Measurements from ENCODE around the gene SLC1A3. TPM values are rescaled to one million over a fixed set of nuclear protein-coding genes. Genes with fewer than 3 reads are reported as not detected.

The SLC1A3 gene
- polyA plus RNA-seq, 1 donor from 2014 or later, result not detected

DNA sequence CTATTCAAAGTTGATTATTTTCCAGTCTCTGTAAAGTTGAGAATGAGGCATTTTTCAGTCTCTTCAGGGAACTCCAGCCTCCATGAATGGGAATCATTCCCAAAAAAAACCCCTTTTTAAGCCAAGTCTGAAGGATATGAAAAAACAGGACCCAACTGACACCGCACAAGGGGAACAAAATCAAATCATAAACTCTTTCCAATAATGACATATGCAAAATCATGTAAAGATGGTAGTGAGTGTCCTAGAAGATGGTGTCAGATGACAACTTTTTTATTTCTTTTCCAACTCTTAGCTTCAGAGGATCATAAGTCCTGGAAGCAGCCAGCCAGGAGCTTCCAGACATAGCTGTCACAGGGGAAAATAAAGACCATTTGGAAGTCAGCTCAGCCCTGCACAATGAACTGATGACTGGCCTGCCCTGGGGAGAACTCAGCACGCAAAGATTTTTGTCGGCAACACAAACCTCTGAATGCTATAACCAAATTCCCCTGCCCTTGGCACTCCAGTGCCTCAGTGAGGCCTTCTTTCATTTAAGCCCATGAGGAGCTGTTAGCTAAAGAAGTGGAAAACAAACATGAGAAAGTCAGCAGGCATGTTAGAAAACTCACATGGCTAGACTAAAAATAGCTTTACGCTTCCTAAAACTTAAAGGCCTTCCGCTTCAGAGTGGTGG is 85.4 kb downstream of the SLC1A3 start:
- Mint-ChIP-seq H3K36me3 (no peaks in the 10 kb centered on the region), H3K9me3 (no peaks in the 10 kb centered on the region), H3K27ac (peak overlapping the region in 1 of 3 donors; percentile 63), H3K27me3 (peaks cover 7% of the 10 kb centered on the region), H3K4me1 (peaks cover 8 to 27% (median 18%) of the 10 kb centered on the region in 3 donors), H3K4me3 (peak overlapping the region in 2 of 4 donors; percentile 72 to 88)

DNA sequence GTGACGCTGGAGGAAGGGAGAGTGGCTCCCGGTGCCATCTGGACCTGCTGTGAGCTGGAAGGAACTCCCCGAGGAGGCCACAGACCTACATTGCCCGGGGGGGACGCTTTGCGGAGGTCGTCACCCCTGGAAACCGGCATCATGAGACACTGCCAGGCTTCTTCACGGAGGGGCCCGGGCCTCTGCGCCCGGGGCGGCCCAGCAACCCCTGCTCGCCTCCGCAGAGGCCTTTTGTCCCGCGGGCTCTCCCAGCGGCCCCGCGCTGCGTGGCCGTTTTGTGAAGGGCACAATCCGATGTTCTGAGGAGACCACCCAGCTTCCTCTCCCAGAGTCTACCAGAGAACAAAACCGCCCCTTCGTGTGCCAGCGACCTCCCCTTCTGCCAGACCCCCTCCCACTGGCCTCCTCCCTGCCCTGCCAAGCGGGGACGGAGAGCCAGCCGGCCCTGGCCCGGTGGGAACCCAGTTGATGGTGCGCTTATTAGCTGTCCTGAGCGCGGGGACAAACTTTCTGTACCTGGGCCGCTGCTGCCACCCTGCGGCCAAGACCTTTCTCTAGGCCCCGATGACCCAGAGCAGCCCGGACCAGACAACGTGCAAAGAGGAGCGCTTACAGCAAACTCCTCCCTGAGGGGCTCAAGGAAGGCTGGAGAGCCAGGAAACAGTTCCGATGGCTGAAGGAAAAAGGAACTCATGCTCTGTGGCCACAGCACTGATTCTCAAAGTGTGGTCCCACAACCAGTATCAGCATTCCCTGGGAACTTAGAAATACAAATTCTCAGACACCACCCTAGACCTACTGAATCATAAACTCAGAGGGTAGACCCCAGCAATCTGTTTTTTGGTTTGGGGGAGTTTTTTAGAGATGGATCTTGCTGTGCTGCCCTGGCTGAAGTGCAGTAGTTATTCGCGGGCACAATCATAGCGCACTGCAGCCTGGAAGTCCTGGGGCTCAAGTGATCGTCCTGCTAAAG is 86.7 kb downstream of the SLC1A3 start:
- peaks cover 2% of the 10 kb centered on the region for H3K36me3 Mint-ChIP-seq
- peaks cover 9% of the 10 kb centered on the region for H3K27me3 Mint-ChIP-seq
- peaks cover 8 to 27% (median 18%) of the 10 kb centered on the region in 3 donors for H3K4me1 Mint-ChIP-seq
- H3K9me3 Mint-ChIP-seq, result no peaks in the 10 kb centered on the region
- peak overlapping the region in 3 of 4 donors; percentile 57 to 88 (median 81) for H3K4me3 Mint-ChIP-seq
- H3K27ac Mint-ChIP-seq, result no peak overlapping the region

DNA sequence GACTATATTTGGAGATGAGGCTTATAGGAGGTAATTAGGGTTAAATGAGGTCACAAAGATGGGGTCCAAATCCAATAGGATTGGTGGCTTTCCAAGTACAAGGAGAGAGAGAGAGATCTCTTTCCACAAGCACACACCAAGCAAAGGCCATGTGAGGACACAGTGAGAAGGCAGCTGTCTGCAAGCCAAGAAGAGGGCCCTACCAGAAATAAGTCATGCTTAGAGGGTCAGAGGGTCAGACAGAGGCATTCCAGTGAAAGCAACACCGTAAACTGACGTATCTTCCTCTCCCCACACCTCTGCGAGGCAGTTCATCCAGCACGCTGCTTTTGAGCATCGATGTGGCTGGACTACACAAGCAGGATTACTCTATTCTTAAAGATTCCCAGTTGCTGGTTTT is 87.9 kb downstream of the SLC1A3 start:
- Mint-ChIP-seq H3K4me3 (no peak overlapping the region), H3K9me3 (no peaks in the 10 kb centered on the region), H3K4me1 (peaks cover 8 to 20% (median 12%) of the 10 kb centered on the region in 3 donors), H3K27me3 (peaks cover 9% of the 10 kb centered on the region), H3K36me3 (peaks cover 2% of the 10 kb centered on the region), H3K27ac (peak overlapping the region in 1 of 3 donors; percentile 65)

DNA sequence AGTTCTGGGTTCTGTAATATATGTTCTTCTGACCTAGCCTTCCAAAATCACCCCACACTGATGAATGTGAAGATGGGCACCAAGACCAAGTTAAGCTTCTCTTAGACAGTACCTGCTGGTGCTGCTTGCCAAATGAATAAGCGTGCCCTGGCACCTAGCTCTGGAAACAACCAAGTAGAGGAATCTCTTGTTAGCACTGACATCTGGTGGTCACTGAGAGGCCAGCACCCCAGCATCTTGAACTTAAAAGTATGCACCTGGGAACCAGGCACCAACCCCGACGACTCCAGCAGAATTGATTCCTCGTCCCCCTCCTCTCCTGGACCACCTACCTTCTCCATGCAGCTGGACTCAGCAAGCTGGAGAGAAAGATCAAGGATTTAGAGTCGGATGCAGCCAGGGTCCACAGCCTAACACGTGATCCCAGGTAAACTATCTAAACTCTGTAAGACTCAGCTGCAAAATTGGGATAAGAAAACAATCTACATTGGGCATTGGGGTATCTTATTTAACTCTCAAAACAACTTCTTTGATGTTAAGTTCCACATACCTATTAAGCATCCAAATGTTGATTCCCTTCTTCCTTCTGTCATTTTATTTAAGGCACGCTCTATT is 89.8 kb downstream of the SLC1A3 start:
- peaks cover 9% of the 10 kb centered on the region for H3K27me3 Mint-ChIP-seq
- H3K4me3 Mint-ChIP-seq, result peak overlapping the region in 1 of 4 donors; percentile 16
- H3K27ac Mint-ChIP-seq, result no peak overlapping the region
- peaks cover 2% of the 10 kb centered on the region for H3K36me3 Mint-ChIP-seq
- peaks cover 5 to 14% (median 8%) of the 10 kb centered on the region in 3 donors for H3K4me1 Mint-ChIP-seq
- no peaks in the 10 kb centered on the region for H3K9me3 Mint-ChIP-seq

DNA sequence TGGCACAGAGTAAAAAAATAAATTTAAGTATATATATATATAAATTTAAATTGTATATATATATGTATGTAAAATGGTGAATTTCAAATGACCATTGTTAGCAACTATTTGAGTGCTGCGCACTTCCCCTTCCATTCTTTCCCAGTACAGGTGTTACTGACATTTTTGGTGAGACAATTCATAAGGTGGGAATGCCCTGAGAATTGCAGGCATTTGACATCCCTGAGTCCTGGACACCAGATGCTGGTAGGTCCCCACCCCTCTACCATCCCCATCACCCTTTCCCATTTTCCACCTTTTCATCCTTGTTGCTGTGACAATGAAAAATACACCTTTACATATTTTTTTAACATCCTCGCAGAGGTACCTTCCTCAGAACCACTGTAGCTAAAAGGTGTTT is 91.6 kb downstream of the SLC1A3 start:
- Mint-ChIP-seq H3K4me1 (peaks cover 13 to 23% (median 15%) of the 10 kb centered on the region in 3 donors), H3K9me3 (no peaks in the 10 kb centered on the region), H3K27me3 (peaks cover 8% of the 10 kb centered on the region), H3K36me3 (peaks cover 3% of the 10 kb centered on the region), H3K4me3 (no peak overlapping the region), H3K27ac (no peak overlapping the region)

DNA sequence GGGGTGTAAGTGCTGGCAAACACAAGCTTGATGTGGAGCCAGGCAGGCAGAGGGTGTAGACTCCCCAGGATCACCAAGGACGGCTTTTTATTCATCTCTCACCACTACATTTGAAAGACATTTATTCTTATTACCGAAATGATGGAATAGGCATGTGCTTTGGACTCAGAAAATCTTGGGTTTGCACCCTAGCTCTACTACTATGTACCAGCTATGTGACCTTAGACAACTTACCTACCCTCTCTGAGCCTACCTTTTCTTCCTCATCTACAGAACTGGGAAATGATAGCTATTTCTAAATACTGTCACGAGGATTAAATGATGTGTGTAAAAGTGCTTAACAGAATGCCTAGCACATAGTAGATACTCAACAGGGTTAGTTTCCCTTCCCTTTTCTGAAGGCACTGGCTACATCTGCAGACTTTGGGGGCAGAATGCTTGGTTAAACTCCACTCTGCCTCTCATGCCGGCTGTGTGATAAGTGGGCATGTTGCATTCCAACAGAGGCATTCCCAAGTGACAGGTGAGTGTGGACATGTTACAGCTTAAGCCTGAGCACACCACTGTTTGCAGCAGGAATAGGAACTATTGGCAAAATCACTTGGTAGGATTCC is 94.8 kb downstream of the SLC1A3 start:
- H3K4me3 Mint-ChIP-seq, result peak overlapping the region in 3 of 4 donors; percentile 21 to 75 (median 63)
- no peaks in the 10 kb centered on the region for H3K9me3 Mint-ChIP-seq
- peak overlapping the region; percentile 37 to 87 (median 49) for H3K27ac Mint-ChIP-seq
- peaks cover 2% of the 10 kb centered on the region for H3K27me3 Mint-ChIP-seq
- H3K36me3 Mint-ChIP-seq, result peaks cover 4% of the 10 kb centered on the region
- peaks cover 13 to 18% (median 15%) of the 10 kb centered on the region in 3 donors for H3K4me1 Mint-ChIP-seq

DNA sequence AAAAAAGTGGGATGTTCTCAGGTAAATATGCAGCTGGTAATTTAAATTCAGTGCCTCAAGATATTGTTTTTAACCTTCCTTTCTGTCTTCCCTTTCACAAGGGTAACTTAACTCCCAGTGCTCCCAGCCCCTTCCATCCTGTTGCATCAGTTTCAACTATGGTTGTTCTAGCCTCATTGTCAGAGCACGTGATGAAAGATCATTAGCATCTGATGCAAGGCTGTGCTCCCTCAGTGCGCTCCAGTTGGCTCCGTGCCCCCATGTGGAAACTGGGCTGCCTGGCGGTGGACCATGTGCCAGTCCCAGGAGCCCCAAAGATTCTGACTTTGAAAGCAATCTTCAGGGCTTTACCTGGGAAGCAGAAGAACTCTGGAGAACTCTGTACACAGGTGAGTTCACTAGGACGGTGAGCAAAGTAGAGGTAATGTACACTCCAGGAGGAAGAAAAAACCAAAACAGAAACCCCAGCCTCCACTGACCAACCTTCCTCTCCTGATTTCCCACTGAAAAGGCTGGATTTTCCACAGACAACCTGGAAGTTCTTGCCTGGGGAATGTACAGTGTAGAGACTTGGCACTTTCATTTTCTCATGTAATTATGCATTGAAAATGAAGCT is 96.9 kb downstream of the SLC1A3 start:
- Mint-ChIP-seq H3K27me3 (no peaks in the 10 kb centered on the region), H3K27ac (no peak overlapping the region), H3K4me1 (peaks cover 13 to 17% (median 15%) of the 10 kb centered on the region in 3 donors)

DNA sequence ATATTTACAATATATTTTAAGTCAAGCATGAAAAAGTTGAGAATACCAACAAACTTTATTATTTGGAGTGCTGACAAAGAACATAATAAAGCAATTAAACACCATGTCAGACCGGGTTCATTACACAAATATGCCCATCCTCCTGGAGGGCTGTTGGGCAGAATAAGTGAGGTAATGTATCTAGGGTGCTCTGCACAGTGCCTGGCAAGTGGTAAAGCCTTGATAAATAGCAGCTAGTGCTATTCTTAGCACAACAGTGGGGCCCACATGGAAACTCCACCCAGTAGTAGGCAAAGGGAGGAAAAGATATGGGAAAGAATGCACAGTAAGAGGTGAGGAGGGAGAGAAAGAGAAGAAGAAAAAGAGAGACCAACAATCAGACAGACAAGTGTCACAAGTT is 97.7 kb downstream of the SLC1A3 start:
- Mint-ChIP-seq H3K9me3 (peaks cover 0 to 14% (median 0%) of the 10 kb centered on the region in 3 donors), H3K27ac (peak overlapping the region in 1 of 3 donors; percentile 43), H3K4me3 (no peak overlapping the region), H3K27me3 (no peaks in the 10 kb centered on the region), H3K36me3 (peaks cover 3% of the 10 kb centered on the region), H3K4me1 (peaks cover 13 to 17% (median 15%) of the 10 kb centered on the region in 3 donors)

More for the DNA sequence above, 96.9 kb downstream of the SLC1A3 start:
- peaks cover 0 to 6% (median 0%) of the 10 kb centered on the region in 3 donors for H3K9me3 Mint-ChIP-seq
- H3K36me3 Mint-ChIP-seq, result peaks cover 3% of the 10 kb centered on the region
- H3K4me3 Mint-ChIP-seq, result peak overlapping the region in 1 of 4 donors; percentile 69

DNA sequence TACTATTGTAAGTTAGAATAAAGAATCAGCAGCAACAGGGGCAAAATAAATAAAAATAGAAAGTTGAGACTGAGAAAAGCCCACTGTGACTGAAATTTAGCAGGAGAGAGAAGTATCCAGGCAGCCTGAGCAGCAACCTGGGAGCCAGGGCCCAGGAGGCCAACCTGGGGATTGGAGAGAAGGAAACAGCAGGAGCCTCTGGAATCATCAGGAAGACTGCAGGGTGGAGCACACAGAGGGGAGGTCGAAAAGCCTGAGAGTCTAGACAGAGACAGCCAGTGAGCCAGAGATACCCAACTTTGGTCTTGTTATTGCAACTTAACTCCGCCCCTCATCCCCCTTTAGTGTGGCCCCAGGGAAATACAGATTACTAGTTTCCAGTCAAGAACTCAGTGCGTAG is 98.6 kb downstream of the SLC1A3 start:
- Mint-ChIP-seq H3K9me3 (peaks cover 0 to 15% (median 0%) of the 10 kb centered on the region in 3 donors), H3K36me3 (peaks cover 3% of the 10 kb centered on the region), H3K27ac (no peak overlapping the region)

DNA sequence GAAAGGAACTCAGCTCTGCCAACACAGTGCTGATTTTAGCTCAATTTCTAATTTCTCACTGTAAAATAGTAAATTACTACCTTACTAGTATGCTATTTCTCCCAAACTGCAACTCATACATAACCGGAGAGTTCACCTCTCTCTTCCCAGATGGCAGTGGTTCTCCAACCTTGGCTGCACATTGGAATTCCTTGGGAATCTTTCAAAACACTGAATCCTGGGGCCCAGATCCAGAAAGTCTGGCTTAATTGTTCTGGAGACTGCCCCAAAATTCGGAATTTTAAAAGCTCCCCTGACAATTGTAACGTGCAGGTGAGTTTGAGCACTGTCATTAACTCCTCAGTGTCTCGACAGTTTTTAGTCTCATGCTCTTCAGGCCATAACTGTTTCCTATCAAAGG is 100.3 kb downstream of the SLC1A3 start:
- Mint-ChIP-seq H3K9me3 (peaks cover 0 to 15% (median 0%) of the 10 kb centered on the region in 3 donors), H3K4me1 (peaks cover 5 to 9% (median 8%) of the 10 kb centered on the region in 3 donors), H3K27ac (no peak overlapping the region), H3K36me3 (peaks cover 3% of the 10 kb centered on the region), H3K27me3 (no peaks in the 10 kb centered on the region), H3K4me3 (no peak overlapping the region)

More for the DNA sequence above, 98.6 kb downstream of the SLC1A3 start:
- H3K4me3 Mint-ChIP-seq, result no peak overlapping the region
- peaks cover 13 to 17% (median 15%) of the 10 kb centered on the region in 3 donors for H3K4me1 Mint-ChIP-seq
- H3K27me3 Mint-ChIP-seq, result no peaks in the 10 kb centered on the region

DNA sequence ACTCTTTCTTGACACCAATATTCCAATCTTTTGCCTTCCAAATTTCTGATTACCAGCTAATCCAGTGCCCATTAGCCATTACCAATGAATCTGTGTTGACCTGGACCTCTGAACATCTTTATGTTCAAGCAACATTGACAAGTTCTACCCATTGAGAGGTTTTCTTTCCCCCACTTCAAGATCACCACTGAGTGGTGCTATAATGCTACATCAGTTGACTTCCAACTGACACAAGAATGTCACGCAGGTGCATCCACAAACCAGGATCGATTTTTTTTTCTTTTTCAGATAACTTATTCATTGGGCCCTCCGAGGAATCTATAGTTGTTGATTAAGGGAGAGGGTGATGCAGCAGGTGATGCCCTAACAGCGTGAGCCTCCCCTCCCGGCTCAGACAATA is 102.6 kb downstream of the SLC1A3 start:
- Mint-ChIP-seq H3K27me3 (no peaks in the 10 kb centered on the region), H3K9me3 (peaks cover 0 to 15% (median 0%) of the 10 kb centered on the region in 3 donors), H3K27ac (no peak overlapping the region), H3K36me3 (no peaks in the 10 kb centered on the region), H3K4me1 (peaks cover 3 to 7% (median 5%) of the 10 kb centered on the region in 3 donors), H3K4me3 (no peak overlapping the region)

DNA sequence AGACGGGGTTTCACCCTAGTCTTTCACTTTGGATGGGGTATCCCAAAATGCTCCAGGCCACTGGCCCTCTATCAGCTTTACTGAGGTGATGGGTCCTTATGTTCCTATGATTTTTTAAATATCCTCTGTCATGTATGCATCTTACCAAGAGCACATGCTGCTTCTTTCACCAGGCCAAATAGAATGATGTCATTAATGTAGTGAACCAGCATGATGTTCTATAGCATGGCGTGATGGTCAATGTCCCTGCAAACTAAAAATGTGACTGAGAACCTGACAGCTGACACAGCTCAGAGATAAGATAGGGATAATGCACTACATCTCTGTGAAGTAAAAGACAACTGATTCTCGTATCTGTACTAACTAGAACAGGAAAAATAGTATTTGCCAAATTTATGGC is 103.6 kb downstream of the SLC1A3 start:
- Mint-ChIP-seq H3K36me3 (peaks cover under 1% of the 10 kb centered on the region), H3K4me1 (peaks cover 3 to 5% (median 5%) of the 10 kb centered on the region in 3 donors)

DNA sequence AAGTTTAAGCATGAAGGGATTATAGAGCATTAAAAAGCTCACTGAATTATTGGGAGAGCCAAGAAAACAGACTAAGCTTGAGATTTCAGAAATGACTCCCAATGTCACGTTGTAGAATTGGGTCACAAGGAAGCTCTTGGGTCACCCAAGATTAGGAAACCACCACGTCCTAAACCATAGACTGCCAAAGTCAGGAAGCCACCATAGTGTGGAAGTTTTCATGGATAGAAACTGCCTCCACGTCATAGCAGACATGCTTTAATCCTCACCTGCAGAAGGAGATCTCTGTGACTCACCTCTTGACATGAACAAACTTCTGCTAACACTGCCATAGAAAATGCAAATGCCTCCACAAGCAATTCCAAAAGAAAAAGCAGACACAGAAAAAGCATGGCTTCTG is 106.3 kb downstream of the SLC1A3 start:
- H3K4me1 Mint-ChIP-seq, result peaks cover 5 to 9% (median 5%) of the 10 kb centered on the region in 3 donors
- no peaks in the 10 kb centered on the region for H3K27me3 Mint-ChIP-seq
- H3K27ac Mint-ChIP-seq, result no peak overlapping the region
- H3K36me3 Mint-ChIP-seq, result peaks cover 3% of the 10 kb centered on the region
- H3K9me3 Mint-ChIP-seq, result peaks cover 0 to 12% (median 0%) of the 10 kb centered on the region in 3 donors
- H3K4me3 Mint-ChIP-seq, result no peak overlapping the region

More for the DNA sequence above, 103.6 kb downstream of the SLC1A3 start:
- Mint-ChIP-seq H3K27me3 (no peaks in the 10 kb centered on the region), H3K4me3 (no peak overlapping the region), H3K9me3 (peaks cover 0 to 15% (median 0%) of the 10 kb centered on the region in 3 donors), H3K27ac (no peak overlapping the region)

DNA sequence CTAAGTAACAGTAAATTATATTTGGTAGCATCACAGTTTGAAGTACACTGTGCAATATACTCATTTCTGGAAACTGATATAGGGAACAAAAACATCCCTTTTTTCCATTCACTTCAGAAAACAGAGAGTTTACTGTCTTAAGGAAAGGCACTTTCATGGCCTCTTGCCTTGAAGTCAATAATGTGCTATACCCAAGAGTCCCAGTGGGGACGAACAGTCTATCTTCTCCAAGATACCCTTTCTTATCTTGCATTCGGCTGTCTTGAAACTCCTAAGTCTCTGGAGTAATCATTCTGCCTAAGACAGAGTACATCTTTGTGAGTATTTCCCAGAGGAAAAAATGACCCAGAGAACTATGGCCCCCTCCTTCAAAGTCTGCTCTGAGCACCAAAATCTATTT is 107.1 kb downstream of the SLC1A3 start:
- peaks cover 0 to 7% (median 0%) of the 10 kb centered on the region in 3 donors for H3K9me3 Mint-ChIP-seq
- H3K27ac Mint-ChIP-seq, result no peak overlapping the region
- H3K27me3 Mint-ChIP-seq, result no peaks in the 10 kb centered on the region
- peaks cover 3% of the 10 kb centered on the region for H3K36me3 Mint-ChIP-seq
- H3K4me3 Mint-ChIP-seq, result no peak overlapping the region
- H3K4me1 Mint-ChIP-seq, result peaks cover 5 to 9% (median 5%) of the 10 kb centered on the region in 3 donors

Measured in IgD-negative memory B cell (primary cell).